ENCODE results near the gene PRPF38B.

GRCh38 chr1:108745980-108746381, 53.9 kb downstream of the PRPF38B start:
- TF ChIP-seq, protein P1, sequence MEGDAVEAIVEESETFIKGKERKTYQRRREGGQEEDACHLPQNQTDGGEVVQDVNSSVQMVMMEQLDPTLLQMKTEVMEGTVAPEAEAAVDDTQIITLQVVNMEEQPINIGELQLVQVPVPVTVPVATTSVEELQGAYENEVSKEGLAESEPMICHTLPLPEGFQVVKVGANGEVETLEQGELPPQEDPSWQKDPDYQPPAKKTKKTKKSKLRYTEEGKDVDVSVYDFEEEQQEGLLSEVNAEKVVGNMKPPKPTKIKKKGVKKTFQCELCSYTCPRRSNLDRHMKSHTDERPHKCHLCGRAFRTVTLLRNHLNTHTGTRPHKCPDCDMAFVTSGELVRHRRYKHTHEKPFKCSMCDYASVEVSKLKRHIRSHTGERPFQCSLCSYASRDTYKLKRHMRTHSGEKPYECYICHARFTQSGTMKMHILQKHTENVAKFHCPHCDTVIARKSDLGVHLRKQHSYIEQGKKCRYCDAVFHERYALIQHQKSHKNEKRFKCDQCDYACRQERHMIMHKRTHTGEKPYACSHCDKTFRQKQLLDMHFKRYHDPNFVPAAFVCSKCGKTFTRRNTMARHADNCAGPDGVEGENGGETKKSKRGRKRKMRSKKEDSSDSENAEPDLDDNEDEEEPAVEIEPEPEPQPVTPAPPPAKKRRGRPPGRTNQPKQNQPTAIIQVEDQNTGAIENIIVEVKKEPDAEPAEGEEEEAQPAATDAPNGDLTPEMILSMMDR (conservative IDR thresholded peaks at IDR 0.05 in 1 of 2, IDR thresholded peaks at IDR 0.05 in 1 of 2; ENCODE audit: extremely low read depth in 1 of 2, insufficient read depth in 1 of 2, low read depth in 1 of 2, low read length in 2 of 2), result no peak
- no peak for TF ChIP-seq EZH2 (IDR thresholded peaks at IDR 0.05; ENCODE audit: borderline replicate concordance, low read length)
